Suprapubic skin (tissue), 3 donors: ENCODE measurements around the gene AFF2.

Experiments
- CTCF ChIP-seq, 2 donors: fragments of 200-600 bp in 1 of 2; fragments of 450-650 bp in 1 of 2; sonication (generic) in 1 of 2; IDR thresholded peaks; one replicate each; pipeline ENCODE4 v1.5.1; 2016 to 2019; ENCODE audit warnings: antibody characterized with exemption in 2 of 2, mild to moderate bottlenecking in 1 of 2, moderate library complexity in 1 of 2
- POLR2A ChIP-seq, 2 donors: fragments of 450-650 bp; IDR thresholded peaks; one replicate each; pipeline ENCODE4 v1.6.1; 2017; ENCODE audit warnings: antibody characterized with exemption in 2 of 2, mild to moderate bottlenecking in 2 of 2, moderate library complexity in 2 of 2

GRCh38 chrX:148681605-148682004 is 181.2 kb downstream of the AFF2 start:
- no peak for TF ChIP-seq POLR2A (IDR thresholded peaks at IDR 0.05)
- no peak for TF ChIP-seq CTCF (IDR thresholded peaks at IDR 0.05)
